NT2/D1 (cell line): Measurements from ENCODE around the gene CBX6.

Experiments
- DNase-seq: peaks from one replicate; pipeline ENCODE4 v3.0.0-alpha.2; 2011; ENCODE audit warnings: low read depth, low spot score
- H3K27me3 ChIP-seq: 2 replicates; pipeline ENCODE4 v1.6.0; 2011; ENCODE audit warnings: mild to moderate bottlenecking; ENCODE audit not compliant: insufficient read length, insufficient read depth
- H3K36me3 ChIP-seq: 2 replicates; pipeline ENCODE4 v1.6.1; 2011; ENCODE audit warnings: mild to moderate bottlenecking, low read length, mixed read lengths; ENCODE audit not compliant: insufficient read depth, insufficient read length
- H3K4me1 ChIP-seq: 2 replicates; pipeline ENCODE4 v1.5.1; 2011; ENCODE audit not compliant: insufficient read depth, insufficient read length
- H3K4me3 ChIP-seq: 2 replicates; pipeline ENCODE4 v1.5.1; 2011; ENCODE audit warnings: low read depth; ENCODE audit not compliant: insufficient read length
- H3K9ac ChIP-seq: 2 replicates; pipeline ENCODE4 v1.6.0; 2011; ENCODE audit warnings: low read depth; ENCODE audit not compliant: insufficient read length
- H3K9me3 ChIP-seq: 2 replicates; pipeline ENCODE4 v1.5.1; 2011; ENCODE audit warnings: mild to moderate bottlenecking, low read length; ENCODE audit not compliant: insufficient read depth
- SUZ12 ChIP-seq: IDR thresholded peaks from 2 replicates; pipeline ENCODE4 v1.6.1; 2011; ENCODE audit not compliant: insufficient read length, insufficient read depth; ENCODE audit errors: extremely low read depth
- YY1 ChIP-seq: IDR thresholded peaks from 2 replicates; pipeline ENCODE4 v1.6.1; 2011; ENCODE audit not compliant: insufficient read length, insufficient read depth
- ZNF274 ChIP-seq: IDR thresholded peaks from 2 replicates; pipeline ENCODE4 v1.6.1; 2011; ENCODE audit warnings: mild to moderate bottlenecking, low read depth, low read length

CBX6 gene

GRCh38 chr22:38881464-38881871, 9.5 kb upstream of the CBX6 start:
- Histone ChIP-seq H3K9ac (no peak overlapping the region), H3K4me1 (peaks cover 3% of the 10 kb centered on the region), H3K9me3 (no peaks in the 10 kb centered on the region), H3K36me3 (no peaks in the 10 kb centered on the region), H3K4me3 (no peak overlapping the region), H3K27me3 (peaks cover 8% of the 10 kb centered on the region)
- no peak for DNase-seq
- TF ChIP-seq SUZ12 (no peak), YY1 (no peak), ZNF274 (no peak)

- H3K36me3 ChIP-seq, result no peaks in the 10 kb centered on the region
- TF ChIP-seq SUZ12 (no peak), YY1 (no peak), ZNF274 (no peak)
- H3K9ac ChIP-seq, result no peak overlapping the region
- no peak for DNase-seq
- no peak overlapping the region for H3K4me3 ChIP-seq
- peaks cover 3% of the 10 kb centered on the region for H3K4me1 ChIP-seq
- peaks cover 11% of the 10 kb centered on the region for H3K27me3 ChIP-seq
- H3K9me3 ChIP-seq, result no peaks in the 10 kb centered on the region
These were observed 7.9 kb upstream of the CBX6 start for GRCh38 chr22:38879961-38880360.

- H3K27me3 ChIP-seq, result peaks cover 16% of the 10 kb centered on the region
- H3K4me1 ChIP-seq, result peaks cover 3% of the 10 kb centered on the region
- no peaks in the 10 kb centered on the region for H3K9me3 ChIP-seq
- no peaks in the 10 kb centered on the region for H3K36me3 ChIP-seq
- H3K9ac ChIP-seq, result no peak overlapping the region
- DNase-seq, result no peak
- no peak for TF ChIP-seq SUZ12
- TF ChIP-seq YY1, result no peak
- TF ChIP-seq ZNF274, result no peak
- H3K4me3 ChIP-seq, result no peak overlapping the region
These were observed 7.2 kb upstream of the CBX6 start for GRCh38 chr22:38879108-38879729.

- no peak for TF ChIP-seq YY1
- no peak for TF ChIP-seq SUZ12
- TF ChIP-seq ZNF274, result no peak
- Histone ChIP-seq H3K4me3 (no peak overlapping the region), H3K4me1 (peaks cover 7% of the 10 kb centered on the region), H3K36me3 (no peaks in the 10 kb centered on the region), H3K9me3 (no peaks in the 10 kb centered on the region), H3K9ac (no peak overlapping the region), H3K27me3 (peaks cover 27% of the 10 kb centered on the region)
- no peak for DNase-seq
These were observed 6.0 kb upstream of the CBX6 start for GRCh38 chr22:38878001-38878400.

GRCh38 chr22:38874529-38875222, 2.7 kb upstream of the CBX6 start:
- DNase-seq, result no peak
- peaks cover 6% of the 10 kb centered on the region for H3K4me1 ChIP-seq
- no peak overlapping the region for H3K9ac ChIP-seq
- H3K9me3 ChIP-seq, result no peaks in the 10 kb centered on the region
- TF ChIP-seq YY1 (no peak), SUZ12 (no peak), ZNF274 (no peak)
- peaks cover 8% of the 10 kb centered on the region for H3K36me3 ChIP-seq
- no peak overlapping the region for H3K4me3 ChIP-seq
- peaks cover 24% of the 10 kb centered on the region for H3K27me3 ChIP-seq

GRCh38 chr22:38873469-38874411, 1.7 kb upstream of the CBX6 start:
- peaks cover 6% of the 10 kb centered on the region for H3K4me1 ChIP-seq
- TF ChIP-seq SUZ12 (no peak), ZNF274 (no peak), YY1 (no peak)
- peaks cover 21% of the 10 kb centered on the region for H3K27me3 ChIP-seq
- peak overlapping the region; percentile 80 for H3K9ac ChIP-seq
- H3K9me3 ChIP-seq, result no peaks in the 10 kb centered on the region
- H3K36me3 ChIP-seq, result peaks cover 13% of the 10 kb centered on the region
- H3K4me3 ChIP-seq, result peak overlapping the region; percentile 74
- no peak for DNase-seq
